NAMALWA (cell line): ENCODE data around the gene ACYP1.
"Not testable (repeated sequence)": the region's sequence is repeated elsewhere in the genome, so short reads cannot be mapped to it uniquely, and the experiment has no call there.

ENCODE experiments used
- DNase-seq: peaks from one replicate; pipeline ENCODE4 v3.0.0-alpha.2; 2015; ENCODE audit warnings: low spot score

Gene ACYP1

GRCh38 chr14:75068294-75069120 is 4.7 kb upstream of the ACYP1 start:
- DNase-seq = no peak

- DNase-seq = not testable (repeated sequence)
Measured at GRCh38 chr14:75067765-75068164, 3.9 kb upstream of the ACYP1 start.

- DNase-seq = no peak
Measured at GRCh38 chr14:75067212-75067611, 3.4 kb upstream of the ACYP1 start.

- DNase-seq = no peak
Measured at GRCh38 chr14:75066691-75067090, 2.9 kb upstream of the ACYP1 start.

GRCh38 chr14:75064205-75064567 is 362 bp upstream of the ACYP1 start:
- DNase-seq = no peak

- DNase-seq = peak; percentile 16
Measured at GRCh38 chr14:75063013-75063412, 811 bp downstream of the ACYP1 start.

GRCh38 chr14:75060420-75060819 is 3.4 kb downstream of the ACYP1 start:
- DNase-seq = no peak

GRCh38 chr14:75059642-75060041 is 4.2 kb downstream of the ACYP1 start:
- no peak for DNase-seq

GRCh38 chr14:75054421-75054820 is 9.4 kb downstream of the ACYP1 start:
- DNase-seq = no peak

GRCh38 chr14:75053396-75054291 is 10.2 kb downstream of the ACYP1 start:
- DNase-seq = no peak

GRCh38 chr14:75051556-75051899 is 12.3 kb downstream of the ACYP1 start:
- no peak for DNase-seq

- DNase-seq = peak; percentile 70
Measured at GRCh38 chr14:75050852-75051555, 12.8 kb downstream of the ACYP1 start, which contains the start of gene MLH3. Gene MLH3, minus strand, starts transcription at chr14:75051467. Its CDS starts 1,812 bp downstream, at chr14:75049655.

GRCh38 chr14:75049731-75050201 is 14.1 kb downstream of the ACYP1 start:
- DNase-seq = no peak

GRCh38 chr14:75049136-75049535 is 14.7 kb downstream of the ACYP1 start:
- DNase-seq = no peak

GRCh38 chr14:75048101-75048500 is 15.7 kb downstream of the ACYP1 start:
- no peak for DNase-seq

GRCh38 chr14:75047506-75047905 is 16.3 kb downstream of the ACYP1 start:
- DNase-seq = no peak

GRCh38 chr14:75046899-75047298 is 16.9 kb downstream of the ACYP1 start:
- no peak for DNase-seq

- no peak for DNase-seq
Measured at GRCh38 chr14:75046275-75046674, 17.5 kb downstream of the ACYP1 start.

- DNase-seq = no peak
Measured at GRCh38 chr14:75044752-75045151, 19.1 kb downstream of the ACYP1 start.

GRCh38 chr14:75044322-75044721 is 19.5 kb downstream of the ACYP1 start:
- no peak for DNase-seq

GRCh38 chr14:75042035-75042434 is 21.8 kb downstream of the ACYP1 start:
- no peak for DNase-seq

- DNase-seq = no peak
Measured at GRCh38 chr14:75041613-75042012, 22.2 kb downstream of the ACYP1 start.
